GM23248 (cell line): Measurements from ENCODE around the gene SPAG6.

Experiments
- EZH2 ChIP-seq: fragments of 200-600 bp; sonication (generic); IDR thresholded peaks from 2 replicates; pipeline ENCODE4 v1.6.1; 2018; ENCODE audit warnings: antibody characterized with exemption, mild to moderate bottlenecking; ENCODE audit not compliant: insufficient read depth, poor library complexity, severe bottlenecking
- EZH2phosphoT487 ChIP-seq: fragments of 200-600 bp; sonication (generic); IDR thresholded peaks from 2 replicates; pipeline ENCODE4 v1.6.1; 2018; ENCODE audit warnings: antibody characterized with exemption, moderate library complexity, mild to moderate bottlenecking, low read depth; ENCODE audit not compliant: insufficient read depth

DNA sequence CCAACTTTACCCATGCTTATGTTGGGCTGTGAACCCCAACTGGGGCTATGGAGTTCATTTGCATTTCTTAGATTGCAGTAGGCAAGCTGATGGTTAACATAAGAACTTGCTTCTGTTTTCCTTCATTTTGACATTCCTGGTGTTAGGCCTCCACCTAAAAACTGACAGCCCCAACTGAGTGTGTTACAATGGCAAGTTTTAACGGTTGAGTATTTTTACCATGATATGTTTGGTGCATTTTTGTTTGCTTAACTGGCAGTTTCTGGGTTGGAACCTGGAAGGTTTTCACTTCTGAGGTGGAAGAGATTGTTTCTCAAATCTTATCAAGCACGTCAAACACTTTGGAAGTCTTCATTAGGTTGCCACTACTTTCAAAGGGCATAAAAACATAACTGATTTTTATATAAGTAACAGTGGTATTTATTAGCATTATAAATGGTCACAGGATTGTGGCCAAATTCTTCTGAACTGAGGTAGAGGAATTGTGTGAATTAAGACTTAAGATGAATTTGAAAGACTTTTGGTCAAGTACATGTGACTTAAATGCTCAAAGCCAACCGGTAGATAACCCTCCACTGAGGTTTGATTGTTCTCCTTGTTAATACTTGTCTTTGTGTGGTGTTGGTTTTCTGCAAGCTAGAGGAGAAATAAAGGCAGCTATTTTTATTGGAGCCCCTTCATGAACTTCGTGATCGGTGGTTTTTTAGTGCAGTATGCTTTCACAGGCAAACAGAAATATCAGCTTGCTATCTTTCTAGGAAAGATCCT lies 21.6 kb upstream of the SPAG6 start:
- TF ChIP-seq EZH2: no peak
- no peak for TF ChIP-seq EZH2phosphoT487
